ENCODE data around the gene ZBED5. TPM values are rescaled to one million over a fixed set of nuclear protein-coding genes. Genes with fewer than 3 reads are reported as not detected.

ZBED5 gene
- polyA plus RNA-seq, 3 donors: 8.1 to 45.8 (median 10.3) TPM

- H3K27me3 Mint-ChIP-seq (ENCODE audit: low read depth in 3 of 3): peaks cover 0 to 5% (median 2%) of the 10 kb centered on the region in 3 donors
- Histone ChIP-seq H3K9ac (ENCODE audit: insufficient read depth, low read length, poor library complexity, severe bottlenecking) (no peak overlapping the region), H3K4me2 (replicated peaks; ENCODE audit: extremely low read depth, low read length, poor library complexity, severe bottlenecking) (no peak overlapping the region), H3K4me1 (ENCODE audit: control insufficient read depth in 1 of 2, insufficient read depth in 2 of 2, low read length in 2 of 2) (no peaks in the 10 kb centered on the region), H2AFZ (ENCODE audit: insufficient read depth, low read depth, low read length, poor library complexity, severe bottlenecking) (no peak overlapping the region), H3K4me3 (replicated peaks in 1 of 3; ENCODE audit: low read depth in 2 of 3, low read length in 3 of 3) (no peak overlapping the region), H3K27me3 (ENCODE audit: control insufficient read depth in 2 of 2, insufficient read depth in 2 of 2, low read length in 2 of 2) (no peaks in the 10 kb centered on the region), H3K79me2 (ENCODE audit: insufficient read depth, low read length) (no peaks in the 10 kb centered on the region), H3K27ac (ENCODE audit: low read depth in 1 of 2, low read length in 2 of 2) (no peak overlapping the region), H4K20me1 (ENCODE audit: insufficient read depth, low read length) (no peaks in the 10 kb centered on the region), H3K9me3 (replicated peaks in 1 of 2; ENCODE audit: control insufficient read depth in 1 of 2, insufficient read depth in 1 of 2, low read length in 2 of 2) (no peaks in the 10 kb centered on the region), H3K36me3 (replicated peaks in 1 of 2; ENCODE audit: control insufficient read depth in 1 of 2, insufficient read depth in 2 of 2, low read length in 2 of 2) (no peaks in the 10 kb centered on the region)
- H3K9me3 Mint-ChIP-seq: no peaks in the 10 kb centered on the region
- no peak for DNase-seq
- H3K36me3 Mint-ChIP-seq: no peaks in the 10 kb centered on the region
- no peak overlapping the region for H3K4me3 Mint-ChIP-seq
- peaks cover 7% of the 10 kb centered on the region for H3K4me1 Mint-ChIP-seq
- TF ChIP-seq CTCF (IDR thresholded peaks at IDR 0.05): no peak
- intact Hi-C loops (cut with micrococcal nuclease): no loop called here
- no peak overlapping the region for H3K27ac Mint-ChIP-seq
Observed at GRCh38 chr11:10844356-10844755, 13.5 kb downstream of the ZBED5 start.

- no peaks in the 10 kb centered on the region for H3K79me2 ChIP-seq (ENCODE audit: insufficient read depth, low read length)
- no peak overlapping the region for H3K27ac ChIP-seq (ENCODE audit: low read depth in 1 of 2, low read length in 2 of 2)
- Mint-ChIP-seq H3K4me1 (peaks cover 7% of the 10 kb centered on the region), H3K27me3 (ENCODE audit: low read depth in 3 of 3) (peaks cover 0 to 5% (median 0%) of the 10 kb centered on the region in 3 donors), H3K36me3 (peaks cover 0 to 2% of the 10 kb centered on the region in 2 donors), H3K4me3 (no peak overlapping the region), H3K9me3 (peaks cover 0 to 1% (median 0%) of the 10 kb centered on the region in 7 donors), H3K27ac (no peak overlapping the region)
- no peak overlapping the region for H2AFZ ChIP-seq (ENCODE audit: insufficient read depth, low read depth, low read length, poor library complexity, severe bottlenecking)
- H3K36me3 ChIP-seq (replicated peaks in 1 of 2; ENCODE audit: control insufficient read depth in 1 of 2, insufficient read depth in 2 of 2, low read length in 2 of 2): no peaks in the 10 kb centered on the region
- no peaks in the 10 kb centered on the region for H3K9me3 ChIP-seq (replicated peaks in 1 of 2; ENCODE audit: control insufficient read depth in 1 of 2, insufficient read depth in 1 of 2, low read length in 2 of 2)
- no peak overlapping the region for H3K9ac ChIP-seq (ENCODE audit: insufficient read depth, low read length, poor library complexity, severe bottlenecking)
- TF ChIP-seq CTCF (IDR thresholded peaks at IDR 0.05): no peak
- H3K4me2 ChIP-seq (replicated peaks; ENCODE audit: extremely low read depth, low read length, poor library complexity, severe bottlenecking): no peak overlapping the region
- WGBS (ENCODE audit: insufficient coverage): 90% methylated on average over 2 of the region's 3 CpGs
- intact Hi-C loops (cut with micrococcal nuclease): no loop called here
- no peaks in the 10 kb centered on the region for H3K4me1 ChIP-seq (ENCODE audit: control insufficient read depth in 1 of 2, insufficient read depth in 2 of 2, low read length in 2 of 2)
- no peak for DNase-seq
- H3K4me3 ChIP-seq (replicated peaks in 1 of 3; ENCODE audit: low read depth in 2 of 3, low read length in 3 of 3): no peak overlapping the region
- H3K27me3 ChIP-seq (ENCODE audit: control insufficient read depth in 2 of 2, insufficient read depth in 2 of 2, low read length in 2 of 2): no peaks in the 10 kb centered on the region
- no peaks in the 10 kb centered on the region for H4K20me1 ChIP-seq (ENCODE audit: insufficient read depth, low read length)
Observed at GRCh38 chr11:10838881-10839280, 19.0 kb downstream of the ZBED5 start.

Measured in CD14-positive monocyte (primary cell).